HG03103 (cell line): ENCODE measurements around the gene EMC7.
"Not testable (repeated sequence)": the region's sequence is repeated elsewhere in the genome, so short reads cannot be mapped to it uniquely, and the experiment has no call there.

Source experiments
- ATAC-seq: cut with Tn5 transposase; IDR thresholded peaks from one replicate; pipeline ENCODE4 v1.9.1; 2021; ENCODE audit warnings: low read depth; ENCODE audit not compliant: unreplicated experiment

EMC7 gene

DNA sequence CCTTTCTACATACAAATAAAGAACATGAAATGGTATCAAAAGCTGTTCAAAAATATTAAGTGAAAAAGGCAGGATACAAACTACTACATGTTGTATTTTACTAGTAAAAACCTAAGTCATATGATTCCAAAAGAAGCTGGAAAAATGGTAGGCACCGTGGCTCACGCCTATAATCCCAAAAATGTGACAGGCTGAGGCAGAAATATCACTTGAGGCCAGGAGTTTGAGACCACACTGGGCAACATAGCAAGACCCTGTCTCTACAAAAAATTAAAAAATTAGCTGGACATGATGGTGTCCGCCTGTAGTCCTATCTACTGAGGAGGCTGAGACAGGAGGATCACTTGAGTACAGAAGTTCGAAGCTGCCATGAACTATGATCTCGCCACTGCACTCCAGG is 1.7 kb downstream of the EMC7 start:
- ATAC-seq = no peak

DNA sequence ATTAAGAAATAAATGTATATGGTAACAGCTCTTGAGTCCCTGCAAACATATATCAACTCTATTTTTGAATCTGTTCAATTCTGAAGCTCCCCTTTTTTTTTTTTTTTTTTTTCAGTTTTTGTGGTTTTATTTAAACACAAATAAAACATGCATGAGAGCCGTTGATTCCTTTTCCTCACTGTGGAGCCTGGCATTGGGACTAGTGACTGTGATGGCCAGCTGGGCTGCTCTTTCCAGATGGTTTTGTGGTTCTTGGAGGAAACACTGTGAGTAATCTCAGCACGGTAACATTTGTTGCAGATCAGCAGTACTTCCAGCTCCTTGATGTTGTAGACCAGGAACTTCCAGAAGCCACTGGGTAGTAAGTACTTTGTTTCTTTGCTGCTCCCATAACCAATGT is 15.9 kb downstream of the EMC7 start:
- ATAC-seq = no peak

GRCh38 chr15:34084086-34084485 is 17.6 kb downstream of the EMC7 start:
- ATAC-seq = no peak

GRCh38 chr15:34079904-34080303 is 21.8 kb downstream of the EMC7 start:
- ATAC-seq = no peak

DNA sequence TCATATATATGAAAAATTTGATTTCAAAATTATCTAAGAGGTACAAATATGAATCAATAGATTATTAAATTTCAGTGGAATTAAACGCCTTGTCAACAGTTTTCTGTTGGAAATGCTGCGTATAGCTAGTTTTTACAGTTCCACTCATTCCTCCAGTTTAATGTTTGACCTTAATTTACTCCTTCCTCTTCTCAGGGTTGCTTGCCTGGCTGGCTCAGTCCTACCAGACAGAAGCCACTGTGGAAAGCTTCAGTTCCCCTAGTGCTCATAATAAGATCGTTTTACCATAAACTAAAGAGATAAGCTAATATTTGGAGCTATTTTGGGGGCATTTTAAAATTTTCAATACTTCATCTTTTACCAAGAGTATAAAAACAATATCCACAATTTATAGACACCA is 22.8 kb downstream of the EMC7 start:
- ATAC-seq = no peak

DNA sequence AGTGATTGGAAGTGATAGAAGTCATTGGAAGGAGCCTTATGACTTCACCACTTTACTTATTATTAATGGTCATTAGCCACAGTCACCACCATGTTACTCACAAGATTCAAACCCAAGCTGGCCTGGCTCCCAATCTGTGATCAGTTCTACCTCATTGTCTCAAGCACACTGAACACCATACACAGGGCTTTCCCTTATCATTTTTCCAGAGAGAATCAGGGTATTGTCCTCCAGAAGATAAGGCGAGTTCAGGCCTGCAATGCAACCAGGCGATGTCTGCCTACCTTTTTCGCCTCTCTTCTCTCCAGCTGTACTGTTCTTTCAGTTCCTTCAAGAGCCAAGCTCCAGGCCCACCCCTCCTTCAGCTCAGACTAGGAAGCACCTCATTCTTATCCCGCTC is 24.9 kb downstream of the EMC7 start:
- no peak for ATAC-seq

- ATAC-seq = no peak
Measured at GRCh38 chr15:34070003-34070402, 31.7 kb downstream of the EMC7 start.

GRCh38 chr15:34065941-34066340 is 35.7 kb downstream of the EMC7 start:
- no peak for ATAC-seq

GRCh38 chr15:34065261-34065660 is 36.4 kb downstream of the EMC7 start:
- no peak for ATAC-seq

DNA sequence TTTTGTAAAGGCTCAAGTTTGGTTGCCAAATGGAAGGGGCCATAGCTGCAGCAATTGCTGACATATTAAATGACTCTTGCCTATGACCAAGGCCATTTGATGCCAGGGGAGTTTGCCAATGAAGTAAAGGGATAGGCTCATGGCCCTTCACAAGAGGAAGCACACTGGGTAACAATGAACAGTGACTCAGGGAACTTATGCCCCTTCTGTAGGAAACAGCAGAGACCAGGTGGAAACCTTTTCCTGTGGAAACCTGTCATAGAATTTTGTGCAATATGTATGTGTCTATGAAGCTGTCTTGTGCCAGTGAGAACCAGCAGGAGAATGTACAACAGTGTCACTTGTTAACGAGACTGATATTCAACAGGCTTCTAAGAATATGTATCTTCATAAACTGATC is 37.2 kb downstream of the EMC7 start:
- ATAC-seq = no peak

DNA sequence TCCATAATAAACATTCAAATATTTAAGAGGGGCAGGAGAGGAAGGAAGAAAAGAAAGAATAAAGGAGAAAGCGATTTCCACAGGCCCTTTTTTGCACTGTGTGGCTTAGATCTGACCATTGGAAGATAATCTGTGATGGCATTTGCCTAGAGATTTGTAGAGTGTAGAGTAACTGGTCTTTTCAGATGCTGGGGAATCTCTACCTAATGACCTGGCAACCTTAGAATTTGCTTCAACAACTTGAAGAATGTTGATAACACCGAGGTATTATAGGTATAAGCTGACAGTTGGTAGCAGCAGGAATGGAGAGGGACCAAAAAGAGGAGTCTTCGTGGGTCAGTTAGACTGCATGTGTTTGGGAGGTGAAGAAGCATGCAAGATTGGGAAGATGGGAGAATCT is 41.7 kb downstream of the EMC7 start:
- ATAC-seq = no peak

DNA sequence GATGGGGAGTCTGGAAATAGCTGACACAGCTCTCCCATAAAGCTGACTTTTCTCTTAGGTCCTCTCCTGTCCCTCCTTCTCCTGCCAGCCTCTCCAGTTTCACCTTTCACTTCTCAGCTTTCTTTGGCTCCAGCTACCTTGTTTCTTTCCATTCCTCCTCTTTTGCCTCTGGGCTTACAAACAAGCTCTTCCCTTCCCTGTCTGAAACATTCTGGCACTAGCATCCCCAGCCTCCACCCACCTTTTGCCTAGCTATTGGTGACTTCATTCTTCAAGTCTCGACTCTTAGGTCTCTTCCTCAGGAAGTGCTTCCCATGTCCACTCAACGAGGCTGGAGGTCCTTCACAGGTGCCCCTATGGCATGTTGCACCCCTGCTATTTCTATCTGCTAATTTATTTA is 42.2 kb downstream of the EMC7 start:
- ATAC-seq = no peak

DNA sequence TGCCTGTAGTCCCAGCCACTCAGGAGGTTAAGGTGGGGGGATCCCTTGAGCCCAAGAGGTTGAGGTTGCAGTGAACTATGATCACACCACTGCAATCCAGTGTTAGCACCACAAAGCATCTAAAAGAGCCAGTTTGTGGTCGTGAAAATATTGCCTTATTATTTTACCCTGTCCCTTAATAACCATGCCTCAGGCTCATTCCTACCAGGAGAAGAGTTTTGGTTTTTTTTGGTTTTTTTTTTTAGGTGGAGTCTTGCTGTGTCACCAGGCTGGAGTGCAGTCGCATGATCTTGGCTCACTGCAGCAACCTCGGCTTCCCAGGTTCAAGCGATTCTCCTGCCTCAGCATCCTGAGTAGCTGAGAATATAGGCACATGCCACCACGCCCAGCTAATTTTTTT is 44.8 kb downstream of the EMC7 start:
- no peak for ATAC-seq

GRCh38 chr15:34055868-34056595 is 45.6 kb downstream of the EMC7 start:
- ATAC-seq = no peak

- no peak for ATAC-seq
Measured at GRCh38 chr15:34054081-34054707, 47.5 kb downstream of the EMC7 start.

- ATAC-seq = not testable (repeated sequence)
Measured at GRCh38 chr15:34050385-34050784, 51.3 kb downstream of the EMC7 start.

DNA sequence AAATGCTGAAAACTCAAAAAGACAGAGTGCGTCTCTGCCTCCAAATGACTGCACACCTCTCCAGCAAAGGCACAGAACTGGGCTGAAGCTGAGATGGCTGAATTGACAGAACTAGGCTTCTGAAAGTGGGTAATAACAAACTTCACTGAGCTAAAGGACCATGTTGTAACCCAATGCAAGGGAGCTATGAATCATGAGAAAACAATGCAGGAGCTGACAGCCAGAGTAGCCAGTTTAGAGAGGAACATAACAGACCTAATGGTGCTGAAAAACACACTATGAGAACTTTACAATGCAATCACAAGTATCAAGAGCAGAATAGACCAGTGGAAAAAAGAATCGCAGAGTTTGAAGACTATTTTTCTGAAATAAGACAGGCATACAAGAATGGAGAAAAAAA is 52.5 kb downstream of the EMC7 start:
- ATAC-seq = no peak

GRCh38 chr15:34047893-34048775 is 53.5 kb downstream of the EMC7 start:
- no peak for ATAC-seq

DNA sequence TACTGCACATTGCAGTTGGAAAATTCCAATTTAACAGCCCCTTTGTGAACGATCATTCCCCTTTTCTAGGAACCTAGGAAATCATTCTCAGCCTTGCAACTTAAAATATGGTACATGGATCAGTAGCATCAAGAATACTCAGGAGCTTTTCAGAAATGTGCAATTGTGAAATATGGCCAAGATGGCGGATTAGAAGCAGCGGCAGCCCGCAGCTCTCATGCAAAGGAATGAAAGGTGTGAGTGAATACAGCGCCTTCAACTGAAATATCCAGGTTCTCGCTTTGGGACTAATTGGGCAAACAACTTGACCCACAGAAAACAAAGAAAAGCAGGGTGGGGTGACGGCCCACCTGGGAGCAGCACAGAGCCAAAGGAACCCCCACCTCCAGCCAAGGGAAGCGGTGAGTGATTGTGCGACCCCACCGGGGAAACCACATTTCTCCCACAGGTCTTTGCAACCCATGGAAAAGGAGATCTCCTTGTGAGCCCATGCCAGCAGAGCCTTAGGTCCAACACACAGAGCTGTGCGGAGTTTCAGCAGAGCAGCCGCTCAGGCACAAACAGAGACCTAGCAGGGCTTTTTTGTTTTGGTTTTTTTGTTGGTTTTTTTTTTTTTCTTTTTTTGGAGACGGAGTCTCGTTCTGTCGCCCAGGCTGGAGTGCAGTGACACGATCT is 55.1 kb downstream of the EMC7 start:
- ATAC-seq = no peak

- ATAC-seq = no peak
Measured at GRCh38 chr15:34043813-34044212, 57.8 kb downstream of the EMC7 start.

DNA sequence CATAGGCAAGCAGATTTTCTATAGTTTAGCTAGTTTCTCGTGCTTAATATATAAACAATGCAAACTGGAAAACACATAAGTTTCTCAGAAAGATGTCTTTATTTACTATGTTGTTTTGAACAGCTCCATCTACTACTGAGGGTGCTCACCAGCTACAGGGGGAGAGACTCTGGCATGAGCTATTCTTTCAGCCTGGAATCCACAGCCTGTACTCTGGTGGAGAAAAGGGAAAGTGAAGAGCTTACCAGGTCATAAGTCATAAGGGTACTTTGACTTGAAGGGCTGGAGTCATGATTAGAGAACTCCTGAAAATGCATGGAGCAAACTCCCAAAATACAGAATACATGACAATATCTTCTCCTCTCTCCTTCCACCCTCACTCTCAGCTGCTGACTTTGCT is 58.3 kb downstream of the EMC7 start:
- no peak for ATAC-seq
